K562 (cell line): ENCODE data around the gene PAX5. TPM values are rescaled to one million over a fixed set of nuclear protein-coding genes. Genes with fewer than 3 reads are reported as not detected.

Experiments
- ATAC-seq: fragments of 200-7000 bp; cut with Tn5 transposase; 3 replicates; pipeline ENCODE4 v1.9.1; 2020; ENCODE audit warnings: moderate library complexity
- BruUV-seq: library from RNA; stranded (reverse); fragments of 400-500 nt; replicated peaks from 2 replicates; lab custom pipeline; 2021; lab: Mats Ljungman, UMichigan
- CTCF ChIA-PET: fragments of 300-600 bp; formaldehyde crosslinking; extraction: SDS; loops from one replicate; lab custom pipeline; 2021; ENCODE audit warnings: low intra/inter-chr PET ratio; lab: Yijun Ruan, JAX
- POLR2A ChIA-PET: fragments of 300-600, 350-650 bp; sonication (Branson Sonifier 250); formaldehyde crosslinking; extraction: SDS; loops from one replicate; lab custom pipeline; 2021; ENCODE audit warnings: antibody characterized with exemption, inconsistent platforms; lab: Yijun Ruan, JAX
- DNase-seq, 4 experiments: peaks; one replicate each; pipeline versions ENCODE4 v3.0.0 to v3.0.0-alpha.2; 2011 to 2018; ENCODE audit warnings: low spot score in 3 of 4, mixed read lengths in 3 of 4; ENCODE audit errors: extremely low read depth in 1 of 4
- FAIRE-seq: peaks from 2 replicates; lab custom pipeline; 2011; peaks lifted over from hg19 to GRCh38; lab: Jason Lieb, UNC
- H2AFZ ChIP-seq: 2 replicates; pipeline ENCODE4 v1.6.0; 2011; ENCODE audit warnings: low read depth, low read length, control low read depth, inconsistent platforms
- H3K27ac ChIP-seq: fragments of 200-600 bp; 3 replicates; pipeline ENCODE4 v1.8.0; 2011; ENCODE audit warnings: low read depth, mild to moderate bottlenecking, control low read depth, inconsistent platforms, low read length, moderate library complexity, mixed read lengths; ENCODE audit errors: extremely low read depth
- H3K27me3 ChIP-seq, 2 experiments: fragments of 300-600 bp in 1 of 2; 2 replicates in 1 of 2; 3 replicates in 1 of 2; pipeline versions ENCODE4 v1.6.0 to v1.8.0; 2011; ENCODE audit warnings: inconsistent platforms in 2 of 2, low read length in 2 of 2, mild to moderate bottlenecking in 1 of 2, mixed read lengths in 1 of 2, moderate library complexity in 1 of 2; ENCODE audit not compliant: control insufficient read depth in 2 of 2, insufficient read depth in 2 of 2
- H3K36me3 ChIP-seq: fragments of 300-600 bp; 3 replicates; pipeline ENCODE4 v1.8.0; 2011; ENCODE audit warnings: mild to moderate bottlenecking, low read length, inconsistent platforms; ENCODE audit not compliant: control insufficient read depth, insufficient read depth
- H3K4me1 ChIP-seq, 2 experiments: fragments of 200-600 bp in 1 of 2; replicated peaks in 1 of 2; 2 replicates in 1 of 2; 3 replicates in 1 of 2; pipeline versions ENCODE4 v1.5.1 to v1.8.0; 2011; ENCODE audit warnings: inconsistent platforms in 2 of 2, low read length in 2 of 2, mild to moderate bottlenecking in 1 of 2, mixed read lengths in 1 of 2, moderate library complexity in 1 of 2; ENCODE audit not compliant: control insufficient read depth in 2 of 2, insufficient read depth in 2 of 2
- H3K4me2 ChIP-seq: 2 replicates; pipeline ENCODE4 v1.6.1; 2011; ENCODE audit warnings: low read length, control low read depth, inconsistent platforms, mixed read lengths; ENCODE audit not compliant: insufficient read depth
- H3K4me3 ChIP-seq: fragments of 200-600 bp; sonication (generic), shearing (Covaris generic); 2 replicates; pipeline ENCODE4 v1.5.1; 2016; ENCODE audit warnings: control low read depth, inconsistent platforms
- H3K79me2 ChIP-seq: fragments of 200-600 bp; 3 replicates; pipeline ENCODE4 v1.8.0; 2011; ENCODE audit warnings: low read length, inconsistent platforms; ENCODE audit not compliant: control insufficient read depth, insufficient read depth
- H3K9ac ChIP-seq, 2 experiments: 2 replicates each; pipeline versions ENCODE4 v1.6.0 to v1.6.1; 2011; ENCODE audit warnings: low read depth in 2 of 2, low read length in 2 of 2, control low read depth in 1 of 2, inconsistent platforms in 1 of 2, mild to moderate bottlenecking in 1 of 2, mixed read lengths in 1 of 2; ENCODE audit not compliant: insufficient read depth in 1 of 2
- H3K9me1 ChIP-seq: one replicate; pipeline ENCODE4 v1.6.0; 2011; ENCODE audit warnings: inconsistent platforms, mild to moderate bottlenecking, low read length, moderate library complexity; ENCODE audit not compliant: control insufficient read depth, insufficient read depth
- H3K9me3 ChIP-seq: replicated peaks from 2 replicates; pipeline ENCODE4 v1.5.1; 2011; ENCODE audit warnings: low read depth, low read length, inconsistent platforms; ENCODE audit not compliant: control insufficient read depth, insufficient read depth
- H4K20me1 ChIP-seq: replicated peaks from 2 replicates; pipeline ENCODE4 v1.6.1; 2011; ENCODE audit warnings: low read length, inconsistent platforms, mixed read lengths; ENCODE audit not compliant: control insufficient read depth, insufficient read depth
- ETV1 ChIP-seq: fragments of 450-650 bp; conservative IDR thresholded peaks from 2 replicates; pipeline ENCODE4 v1.6.1; 2016; ENCODE audit warnings: missing genetic modification characterization, control low read depth, low read depth, missing compliant biosample characterization
- SRSF9 ChIP-seq: fragments of 200-400 bp; formaldehyde crosslinking; IDR thresholded peaks from 2 replicates; pipeline ENCODE4 v1.6.1; 2017; ENCODE audit warnings: low read depth, low read length, borderline replicate concordance
- ZBED1 ChIP-seq: IDR thresholded peaks from 2 replicates; pipeline ENCODE4 v1.6.1; 2014
- WGBS: fragments of 100-300 bp; shearing (Covaris generic); methylation state at CpG from one replicate; pipeline ENCODE4 v1.1.6; 2016; ENCODE audit warnings: low coverage, mixed read lengths; ENCODE audit not compliant: insufficient coverage; ENCODE audit errors: missing lambda C conversion rate; 5-methylcytosine and 5-hydroxymethylcytosine counted together
- in situ Hi-C: fragments of 300-500 bp; cut with MboI; formaldehyde crosslinking; loops from 4 replicates; pipeline ENCODE4 v1.15.0; 2018; ENCODE audit warnings: inconsistent platforms, mixed read lengths
- intact Hi-C: fragments of 100-400 bp; cut with micrococcal nuclease; formaldehyde crosslinking; loops from 2 replicates; pipeline ENCODE4 v1.14.2; 2022
- polyA plus RNA-seq, 8 experiments: library from polyadenylated mRNA; depleted of rRNA in 4 of 8; stranded (reverse) in 5 of 8; unstranded in 3 of 8; fragments of >200 nt; fragmentation: Nextera tagmentation in 2 of 8; fragmentation: Illumina TruSeq in 1 of 8; extraction: Ambion mirVana in 2 of 8; extraction: Trizol in 1 of 8; gene quantifications; 2 replicates each; pipeline versions ENCODE4 v1.2.1 to v1.2.3, GENCODE V29; 2011 to 2014; ENCODE audit warnings: inconsistent platforms in 1 of 8, missing spikeins in 1 of 8
- total RNA-seq, 7 experiments: library from RNA; depleted of rRNA in 6 of 7; stranded (reverse); fragments of >200 nt in 6 of 7; fragmentation: Illumina TruSeq in 2 of 7; extraction: Trizol in 2 of 7; gene quantifications; 2 replicates each; pipeline versions ENCODE4 v1.2.1 to v1.2.3, GENCODE V29; 2011 to 2021; ENCODE audit warnings: low replicate concordance in 1 of 7
- TF ChIP-seq, protein P1 (sequence below): fragments of 250-450 bp; sonication (Bioruptor Pico); IDR thresholded peaks from 2 replicates; pipeline ENCODE4 v1.6.1; 2021; ENCODE audit warnings: mild to moderate bottlenecking
- TF ChIP-seq, protein P2 (sequence below), 3 experiments: IDR thresholded peaks in 2 of 3; conservative IDR thresholded peaks in 1 of 3; 2 replicates each; pipeline ENCODE4 v1.5.1; 2011 to 2012; ENCODE audit warnings: low read length in 3 of 3, mild to moderate bottlenecking in 3 of 3, control low read depth in 2 of 3, improper control_type of control experiment in 1 of 3, inconsistent platforms in 1 of 3, low read depth in 1 of 3, mixed read lengths in 1 of 3, moderate library complexity in 1 of 3; ENCODE audit not compliant: insufficient read depth in 2 of 3
- TF ChIP-seq, protein P3 (sequence below): sonication (generic); formaldehyde crosslinking; IDR thresholded peaks from 2 replicates; pipeline ENCODE4 v1.8.1; 2023; ENCODE audit warnings: mild to moderate bottlenecking, missing genetic modification reagents
- TF ChIP-seq, protein P4 (sequence below): fragments of 450-650 bp; IDR thresholded peaks from 2 replicates; pipeline ENCODE4 v1.6.1; 2016; ENCODE audit warnings: antibody characterized with exemption

Gene PAX5
- total and polyA plus RNA-seq, 9 of the 15 experiments (the other 6 are each of a cell fraction or from before 2014, with no cell fraction given) = 0.03 to 0.09 TPM; not detected in 7

DNA sequence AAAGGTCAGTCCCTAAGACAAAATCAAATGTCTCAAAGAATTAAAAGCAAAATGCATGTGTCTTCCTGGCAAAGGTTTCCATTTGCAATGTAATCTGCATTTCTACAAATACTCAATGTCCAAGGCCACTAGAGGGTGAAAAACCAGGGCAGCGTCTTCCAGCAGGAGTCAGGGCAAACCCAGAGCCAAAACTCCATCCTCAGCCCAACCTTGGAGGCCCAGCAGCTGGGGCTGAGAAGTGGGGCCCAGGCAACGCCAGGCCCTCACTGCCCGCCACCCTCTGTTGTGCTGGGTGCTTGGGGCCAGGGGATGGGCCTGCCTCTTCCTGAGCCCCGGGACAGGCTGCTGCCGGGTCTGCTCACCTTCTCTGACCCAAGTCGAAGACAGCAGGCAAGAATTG is 200.1 kb downstream of the PAX5 start:
- no peaks in the 10 kb centered on the region for H3K9me3 ChIP-seq
- BruUV-seq = no TSS peak
- FAIRE-seq (no peak), DNase-seq (peak in 2 of 4 experiments; percentile 9 to 12), ATAC-seq (no peak)
- POLR2A ChIA-PET = no interaction called here
- H3K4me3 ChIP-seq = no peak overlapping the region
- H3K36me3 ChIP-seq = no peaks in the 10 kb centered on the region
- in situ Hi-C loops (no loop called here), intact Hi-C loops (no loop called here)
- H3K9ac ChIP-seq = no peak overlapping the region
- H3K4me1 ChIP-seq = no peaks in the 10 kb centered on the region
- CTCF ChIA-PET = no interaction called here
- no peak overlapping the region for H2AFZ ChIP-seq
- no peak overlapping the region for H3K27ac ChIP-seq
- H3K27me3 ChIP-seq = peaks cover 0 to 9% of the 10 kb centered on the region in 2 experiments; a peak in 1 of 5 replicates
- no peaks in the 10 kb centered on the region for H3K9me1 ChIP-seq
- peaks cover 6% of the 10 kb centered on the region; the same call in 1 of the 2 replicates for H4K20me1 ChIP-seq
- H3K79me2 ChIP-seq = no peaks in the 10 kb centered on the region
- WGBS = 2% methylated on average over 6 of the region's 6 CpGs
- H3K4me2 ChIP-seq = no peak overlapping the region
- TF ChIP-seq ZBED1 = no peak
- TF ChIP-seq, protein P1, sequence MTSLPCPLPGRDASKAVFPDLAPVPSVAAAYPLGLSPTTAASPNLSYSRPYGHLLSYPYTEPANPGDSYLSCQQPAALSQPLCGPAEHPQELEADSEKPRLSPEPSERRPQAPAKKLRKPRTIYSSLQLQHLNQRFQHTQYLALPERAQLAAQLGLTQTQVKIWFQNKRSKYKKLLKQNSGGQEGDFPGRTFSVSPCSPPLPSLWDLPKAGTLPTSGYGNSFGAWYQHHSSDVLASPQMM (CRISPR knock-in tag) = no peak
- TF ChIP-seq SRSF9 = no peak
- TF ChIP-seq, protein P2, sequence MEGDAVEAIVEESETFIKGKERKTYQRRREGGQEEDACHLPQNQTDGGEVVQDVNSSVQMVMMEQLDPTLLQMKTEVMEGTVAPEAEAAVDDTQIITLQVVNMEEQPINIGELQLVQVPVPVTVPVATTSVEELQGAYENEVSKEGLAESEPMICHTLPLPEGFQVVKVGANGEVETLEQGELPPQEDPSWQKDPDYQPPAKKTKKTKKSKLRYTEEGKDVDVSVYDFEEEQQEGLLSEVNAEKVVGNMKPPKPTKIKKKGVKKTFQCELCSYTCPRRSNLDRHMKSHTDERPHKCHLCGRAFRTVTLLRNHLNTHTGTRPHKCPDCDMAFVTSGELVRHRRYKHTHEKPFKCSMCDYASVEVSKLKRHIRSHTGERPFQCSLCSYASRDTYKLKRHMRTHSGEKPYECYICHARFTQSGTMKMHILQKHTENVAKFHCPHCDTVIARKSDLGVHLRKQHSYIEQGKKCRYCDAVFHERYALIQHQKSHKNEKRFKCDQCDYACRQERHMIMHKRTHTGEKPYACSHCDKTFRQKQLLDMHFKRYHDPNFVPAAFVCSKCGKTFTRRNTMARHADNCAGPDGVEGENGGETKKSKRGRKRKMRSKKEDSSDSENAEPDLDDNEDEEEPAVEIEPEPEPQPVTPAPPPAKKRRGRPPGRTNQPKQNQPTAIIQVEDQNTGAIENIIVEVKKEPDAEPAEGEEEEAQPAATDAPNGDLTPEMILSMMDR (IDR thresholded peaks at IDR 0.05 in 2 of 3, conservative IDR thresholded peaks at IDR 0.05 in 1 of 3; ENCODE audit: insufficient read depth in 2 of 3, low read depth in 1 of 3, low read length in 3 of 3) = 0 out of 6 replicates have a peak, but pooled peaks of 1 of the 3 experiments have one; percentile 7
- TF ChIP-seq, protein P3, sequence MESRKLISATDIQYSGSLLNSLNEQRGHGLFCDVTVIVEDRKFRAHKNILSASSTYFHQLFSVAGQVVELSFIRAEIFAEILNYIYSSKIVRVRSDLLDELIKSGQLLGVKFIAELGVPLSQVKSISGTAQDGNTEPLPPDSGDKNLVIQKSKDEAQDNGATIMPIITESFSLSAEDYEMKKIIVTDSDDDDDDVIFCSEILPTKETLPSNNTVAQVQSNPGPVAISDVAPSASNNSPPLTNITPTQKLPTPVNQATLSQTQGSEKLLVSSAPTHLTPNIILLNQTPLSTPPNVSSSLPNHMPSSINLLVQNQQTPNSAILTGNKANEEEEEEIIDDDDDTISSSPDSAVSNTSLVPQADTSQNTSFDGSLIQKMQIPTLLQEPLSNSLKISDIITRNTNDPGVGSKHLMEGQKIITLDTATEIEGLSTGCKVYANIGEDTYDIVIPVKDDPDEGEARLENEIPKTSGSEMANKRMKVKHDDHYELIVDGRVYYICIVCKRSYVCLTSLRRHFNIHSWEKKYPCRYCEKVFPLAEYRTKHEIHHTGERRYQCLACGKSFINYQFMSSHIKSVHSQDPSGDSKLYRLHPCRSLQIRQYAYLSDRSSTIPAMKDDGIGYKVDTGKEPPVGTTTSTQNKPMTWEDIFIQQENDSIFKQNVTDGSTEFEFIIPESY (CRISPR knock-in tag) = no peak
- TF ChIP-seq ETV1 (tag) = no peak
- TF ChIP-seq, protein P4, sequence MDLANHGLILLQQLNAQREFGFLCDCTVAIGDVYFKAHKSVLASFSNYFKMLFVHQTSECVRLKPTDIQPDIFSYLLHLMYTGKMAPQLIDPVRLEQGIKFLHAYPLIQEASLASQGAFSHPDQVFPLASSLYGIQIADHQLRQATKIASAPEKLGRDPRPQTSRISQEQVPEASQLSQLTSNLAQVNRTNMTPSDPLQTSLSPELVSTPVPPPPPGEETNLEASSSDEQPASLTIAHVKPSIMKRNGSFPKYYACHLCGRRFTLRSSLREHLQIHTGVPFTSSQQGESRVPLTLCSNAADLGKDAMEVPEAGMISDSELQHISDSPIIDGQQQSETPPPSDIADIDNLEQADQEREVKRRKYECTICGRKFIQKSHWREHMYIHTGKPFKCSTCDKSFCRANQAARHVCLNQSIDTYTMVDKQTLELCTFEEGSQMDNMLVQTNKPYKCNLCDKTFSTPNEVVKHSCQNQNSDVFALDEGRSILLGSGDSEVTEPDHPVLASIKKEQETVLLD = no peak
